Kidney (tissue), 14 donors: ENCODE results near the gene NT5DC3. TPM values are rescaled to one million over a fixed set of nuclear protein-coding genes. Genes with fewer than 3 reads are reported as not detected.

ENCODE experiments used
- DNase-seq, 5 donors: peaks; one replicate each; pipeline ENCODE4 v3.0.0-alpha.2; 2013 to 2020
- FAIRE-seq: peaks from 2 replicates; lab custom pipeline; 2012; peaks lifted over from hg19 to GRCh38; lab: Jason Lieb, UNC
- H3K27ac ChIP-seq, 2 donors: one replicate each; pipeline ENCODE4 v1.7.0; 2013; ENCODE audit warnings: low read depth in 2 of 2, low read length in 2 of 2, inconsistent platforms in 1 of 2
- H3K27me3 ChIP-seq: one replicate; pipeline ENCODE4 v1.7.1; 2013; ENCODE audit warnings: low read length, inconsistent platforms; ENCODE audit not compliant: control insufficient read depth, insufficient read depth
- H3K36me3 ChIP-seq, 3 donors: one replicate each; pipeline versions ENCODE4 v1.7.0 to v1.7.1; 2013; ENCODE audit warnings: low read length in 3 of 3, control low read depth in 1 of 3, inconsistent platforms in 1 of 3; ENCODE audit not compliant: insufficient read depth in 3 of 3, control insufficient read depth in 2 of 3
- H3K4me1 ChIP-seq, 3 donors: one replicate each; pipeline versions ENCODE4 v1.7.0 to v1.7.1; 2013; ENCODE audit warnings: low read length in 3 of 3, inconsistent platforms in 1 of 3, low read depth in 1 of 3; ENCODE audit not compliant: control insufficient read depth in 2 of 3, insufficient read depth in 2 of 3
- H3K4me3 ChIP-seq, 3 donors: one replicate each; pipeline versions ENCODE4 v1.7.0 to v1.8.1; 2013; ENCODE audit warnings: low read length in 3 of 3, control low read depth in 1 of 3, inconsistent platforms in 1 of 3
- H3K9ac ChIP-seq, 3 donors: one replicate each; pipeline versions ENCODE4 v1.7.0 to v1.7.1; 2013; ENCODE audit warnings: low read length in 3 of 3, control low read depth in 1 of 3, inconsistent platforms in 1 of 3
- H3K9me3 ChIP-seq, 3 donors: one replicate each; pipeline versions ENCODE4 v1.7.0 to v1.7.1; 2013; ENCODE audit warnings: low read length in 3 of 3, control low read depth in 1 of 3, inconsistent platforms in 1 of 3; ENCODE audit not compliant: control insufficient read depth in 2 of 3, insufficient read depth in 1 of 3
- CTCF ChIP-seq: IDR thresholded peaks from 3 replicates; pipeline ENCODE4 v1.5.1; 2012; ENCODE audit warnings: mild to moderate bottlenecking, moderate library complexity, borderline replicate concordance; ENCODE audit not compliant: insufficient read depth; ENCODE audit errors: extremely low read depth
- intact Hi-C: fragments of 100-400 bp; cut with DNase I; formaldehyde crosslinking; loops from one replicate; pipeline ENCODE4 v1.11.1; 2022
- polyA plus RNA-seq: library from polyadenylated mRNA; stranded (reverse); fragments of 350-450 nt; fragmentation: Illumina TruSeq; extraction: RNeasy Lipid Tissue Mini Kit (QIAGEN cat#74804); gene quantifications from one replicate; pipeline ENCODE4 v1.2.3, GENCODE V29; 2014; ENCODE audit warnings: low read depth, low replicate concordance; ENCODE audit not compliant: insufficient read depth
- total RNA-seq: library from RNA; stranded (reverse); fragmentation: NEBNext Ultra II Directional; extraction: Animal tissue kit (Norgen Biotek cat#: 25700); gene quantifications from one replicate; pipeline ENCODE4 v1.2.1, GENCODE V29; 2021
- donor health status: control.
- donor health status: control.
- donor health status: control.
- donor health status: control.
- donor health status: control.
- donor health status: DM: yes; HTN: yes; CAD: no.
- donor health status: Normal renal cell carcinoma (clear cell type).

NT5DC3 gene
- total and polyA plus RNA-seq, 2 donors from 2014 or later, result 1.1 to 7.8 TPM

- no peaks in the 10 kb centered on the region for H3K27me3 ChIP-seq
- no peaks in the 10 kb centered on the region for H3K36me3 ChIP-seq
- no peaks in the 10 kb centered on the region for H3K4me1 ChIP-seq
- no peaks in the 10 kb centered on the region for H3K9me3 ChIP-seq
- FAIRE-seq (no peak), DNase-seq (no peak)
- intact Hi-C loops, result no loop called here
- no peak overlapping the region for H3K27ac ChIP-seq
- no peak overlapping the region for H3K9ac ChIP-seq
- no peak for TF ChIP-seq CTCF
- no peak overlapping the region for H3K4me3 ChIP-seq
Observed at GRCh38 chr12:103855896-103856657, 15.0 kb upstream of the NT5DC3 start.

GRCh38 chr12:103855036-103855712 lies 14.1 kb upstream of the NT5DC3 start:
- DNase-seq (no peak), FAIRE-seq (no peak)
- no peaks in the 10 kb centered on the region for H3K9me3 ChIP-seq
- H3K36me3 ChIP-seq, result no peaks in the 10 kb centered on the region
- no peak overlapping the region for H3K27ac ChIP-seq
- no peak overlapping the region for H3K4me3 ChIP-seq
- no peak overlapping the region for H3K9ac ChIP-seq
- TF ChIP-seq CTCF, result no peak
- intact Hi-C loops, result no loop called here
- no peaks in the 10 kb centered on the region for H3K4me1 ChIP-seq
- H3K27me3 ChIP-seq, result no peaks in the 10 kb centered on the region

GRCh38 chr12:103854372-103854973 lies 13.4 kb upstream of the NT5DC3 start:
- no peaks in the 10 kb centered on the region for H3K9me3 ChIP-seq
- no peaks in the 10 kb centered on the region for H3K27me3 ChIP-seq
- H3K27ac ChIP-seq, result no peak overlapping the region
- intact Hi-C loops, result no loop called here
- FAIRE-seq (no peak), DNase-seq (no peak)
- no peaks in the 10 kb centered on the region for H3K36me3 ChIP-seq
- no peak overlapping the region for H3K9ac ChIP-seq
- H3K4me1 ChIP-seq, result no peaks in the 10 kb centered on the region
- TF ChIP-seq CTCF, result no peak
- no peak overlapping the region for H3K4me3 ChIP-seq
